Measurements from ENCODE around the gene MACROD1.

DNA sequence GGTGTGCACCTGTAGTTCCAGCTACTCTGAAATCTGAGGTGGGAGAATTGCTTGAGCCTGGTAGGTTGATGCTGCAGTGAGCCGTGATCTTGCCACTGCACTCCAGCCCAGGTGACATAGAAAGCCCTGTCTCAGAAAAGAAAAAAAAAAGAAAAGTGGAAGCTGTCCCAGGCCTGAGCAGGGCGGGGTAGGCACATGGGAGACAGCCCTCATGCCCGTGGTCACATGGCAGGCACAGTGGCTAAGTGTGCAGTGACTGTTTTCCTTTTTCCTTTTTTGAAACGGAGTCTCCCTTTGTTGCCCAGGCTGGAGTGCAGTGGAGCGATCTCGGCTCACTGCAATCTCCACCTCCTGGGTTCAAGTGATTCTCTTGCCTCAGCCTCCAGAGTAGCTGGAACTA, 171.9 kb downstream of the MACROD1 start:
- TF ChIP-seq CTCF (IDR thresholded peaks at IDR 0.05) = no peak
- TF ChIP-seq EP300 (IDR thresholded peaks at IDR 0.05) = no peak
